HG03064 (cell line): ENCODE measurements around the gene EFHD2.
"Not testable (repeated sequence)": the region's sequence is repeated elsewhere in the genome, so short reads cannot be mapped to it uniquely, and the experiment has no call there.

Source experiments
- ATAC-seq: cut with Tn5 transposase; IDR thresholded peaks from one replicate; pipeline ENCODE4 v1.9.1; 2021; ENCODE audit warnings: low read depth; ENCODE audit not compliant: unreplicated experiment

Gene EFHD2

DNA sequence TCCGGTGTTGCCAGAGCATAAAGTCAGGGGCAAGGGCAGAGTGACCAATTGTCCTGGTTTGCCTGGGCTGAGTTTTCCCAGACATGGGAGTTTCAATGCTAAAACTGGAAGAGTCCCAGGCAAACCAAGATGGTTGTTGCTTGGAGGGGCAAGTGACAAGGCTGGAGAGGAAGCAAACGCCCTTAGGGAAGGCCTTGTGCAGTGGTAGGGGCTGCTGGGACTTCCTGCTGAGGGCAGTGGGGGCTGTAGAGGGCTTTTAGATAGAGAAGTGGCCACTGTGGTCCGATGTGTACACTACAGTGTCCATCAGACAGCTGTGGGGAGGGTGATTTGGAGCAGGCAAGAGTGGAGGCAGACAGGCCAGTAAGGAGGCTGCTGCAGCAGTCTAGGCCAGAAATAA, 39.9 kb downstream of the EFHD2 start:
- ATAC-seq: no peak

DNA sequence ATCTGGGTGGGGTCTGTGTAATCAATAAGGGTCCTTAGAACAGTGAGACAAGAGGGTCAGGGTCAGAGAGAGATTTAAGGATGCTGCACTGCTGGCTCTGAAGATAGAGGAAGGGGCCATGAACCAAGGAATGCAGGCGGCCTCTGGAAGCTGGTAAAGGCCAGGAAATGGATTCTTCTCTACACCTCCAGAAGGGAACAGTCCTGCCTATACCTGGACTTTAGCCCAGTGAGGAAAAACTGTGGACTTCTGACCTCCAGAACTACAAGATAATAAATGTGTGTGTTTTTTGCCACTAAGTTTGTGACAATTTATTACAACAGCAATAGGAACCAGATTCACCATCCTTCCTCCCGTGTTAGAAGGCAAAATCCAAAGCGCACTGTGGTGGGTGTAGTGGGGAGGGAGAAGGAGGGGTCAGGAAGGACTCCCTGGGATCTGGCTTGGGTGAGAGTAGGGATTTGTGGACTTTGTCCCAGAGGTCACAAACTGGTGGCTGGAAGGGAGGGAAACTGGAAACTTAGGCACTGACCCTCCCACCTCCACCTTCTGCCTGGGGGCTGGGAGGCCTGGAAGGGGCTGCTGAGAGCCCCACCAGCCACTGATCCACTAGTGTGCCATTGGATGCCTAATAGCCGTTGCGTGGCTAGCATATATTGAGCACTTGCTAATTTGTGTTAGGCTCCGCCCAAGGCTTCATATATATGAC, 41.5 kb downstream of the EFHD2 start:
- ATAC-seq: no peak

DNA sequence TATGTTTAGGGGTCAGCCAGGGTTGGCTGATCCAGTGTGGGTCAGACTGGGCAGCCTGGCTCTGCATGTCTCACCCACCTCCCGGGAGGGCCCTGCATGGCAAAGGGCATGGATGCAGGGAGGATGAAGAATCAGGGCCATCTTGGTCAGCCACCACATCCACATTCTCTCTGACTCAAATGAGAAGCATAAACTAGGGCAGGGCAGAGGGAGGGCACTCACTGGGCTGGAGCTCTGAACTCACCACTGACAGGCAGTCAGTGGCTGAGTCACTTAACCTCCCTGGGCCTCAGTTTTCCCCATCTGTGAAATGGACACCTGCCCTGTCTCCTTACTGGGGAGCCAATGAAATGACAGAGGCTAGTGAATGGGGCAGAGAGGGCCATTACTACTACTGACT, 42.5 kb downstream of the EFHD2 start:
- ATAC-seq: no peak

DNA sequence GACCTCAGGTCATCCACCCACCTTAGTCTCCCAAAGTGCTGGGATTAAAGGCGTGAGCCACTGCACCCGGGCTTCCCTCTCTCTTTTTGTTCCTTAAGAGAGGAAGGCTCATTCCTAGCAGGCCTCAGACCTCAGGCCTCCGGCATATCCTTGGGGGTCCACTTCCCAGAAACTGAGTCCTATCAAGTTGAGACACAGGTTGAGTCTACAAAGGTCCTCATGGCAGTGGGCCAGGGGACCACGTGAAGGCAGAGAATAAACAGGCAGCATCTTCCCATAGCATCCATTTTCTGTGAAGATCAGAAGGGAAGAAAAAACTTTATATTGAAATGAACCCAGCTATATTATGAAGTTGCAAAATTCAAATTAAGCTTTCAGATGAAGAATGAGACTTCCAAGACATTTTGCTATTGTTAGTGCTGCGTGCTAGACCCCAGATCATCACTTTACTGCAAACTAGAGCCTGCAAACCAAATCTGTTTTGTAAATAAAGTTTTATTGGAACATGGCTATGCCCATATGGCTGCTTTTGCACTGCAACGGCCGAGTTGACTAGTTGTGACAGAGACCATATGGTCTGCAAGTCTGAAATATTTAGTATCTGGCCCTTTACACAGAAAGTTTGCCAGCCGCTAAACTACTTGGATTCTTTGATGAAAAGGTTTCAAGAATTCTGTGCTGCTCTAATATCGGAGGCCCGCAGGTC, 43.3 kb downstream of the EFHD2 start:
- ATAC-seq: no peak

DNA sequence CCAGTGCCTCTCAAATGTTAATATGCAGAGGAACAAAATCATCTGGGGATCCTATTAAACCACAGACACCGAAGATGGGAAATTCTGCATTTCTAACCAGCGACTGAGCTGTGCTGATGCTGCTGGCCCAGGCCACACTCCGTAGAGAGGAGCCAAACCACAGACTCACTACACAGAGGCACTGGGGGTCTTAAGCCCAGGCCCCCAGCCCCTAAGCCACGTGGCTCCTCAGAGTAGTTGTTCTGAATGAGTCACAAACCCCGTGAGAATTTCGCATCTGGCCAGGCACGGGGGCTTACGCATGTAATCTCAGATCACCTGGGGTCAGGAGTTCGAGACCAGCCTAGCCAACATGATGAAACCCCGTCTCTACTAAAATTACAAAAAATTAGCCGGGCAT, 44.0 kb downstream of the EFHD2 start:
- no peak for ATAC-seq

DNA sequence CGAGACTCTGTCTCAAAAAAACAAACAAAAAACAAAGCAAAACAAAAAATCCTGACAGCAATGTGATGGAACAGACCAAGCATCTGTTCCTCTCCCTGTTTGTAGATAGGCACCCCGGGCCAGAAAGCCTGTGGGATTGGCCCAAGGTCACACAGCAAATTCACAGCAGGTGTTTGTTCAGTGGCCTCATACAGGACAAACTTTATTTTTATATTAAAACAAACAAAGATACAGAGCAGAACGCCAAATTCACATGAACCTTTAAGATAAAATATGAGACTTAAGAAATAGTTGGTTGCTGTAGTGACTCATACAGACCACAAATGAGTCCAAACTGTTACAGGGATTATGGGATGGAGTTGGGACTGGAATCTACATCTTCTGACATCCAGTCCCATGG, 44.6 kb downstream of the EFHD2 start:
- ATAC-seq: no peak

DNA sequence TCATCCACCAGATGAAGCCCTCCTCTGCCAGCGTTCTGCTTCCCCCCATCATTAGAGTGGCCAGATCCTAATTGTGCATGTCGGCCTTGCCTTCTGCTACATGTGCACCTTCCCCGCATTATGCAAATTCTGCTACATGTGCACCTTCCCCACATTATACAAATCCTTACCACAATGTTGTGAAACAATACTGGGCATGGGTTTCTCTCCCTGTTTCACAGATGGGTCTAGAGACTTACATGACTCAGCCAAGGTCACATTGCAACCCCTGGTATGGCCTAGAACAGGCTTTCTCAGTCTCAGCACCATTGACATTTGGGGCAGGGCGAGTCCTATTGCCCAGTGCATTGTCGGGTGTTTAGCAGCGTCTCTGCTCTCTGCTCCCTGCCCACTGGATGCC, 45.8 kb downstream of the EFHD2 start:
- no peak for ATAC-seq

DNA sequence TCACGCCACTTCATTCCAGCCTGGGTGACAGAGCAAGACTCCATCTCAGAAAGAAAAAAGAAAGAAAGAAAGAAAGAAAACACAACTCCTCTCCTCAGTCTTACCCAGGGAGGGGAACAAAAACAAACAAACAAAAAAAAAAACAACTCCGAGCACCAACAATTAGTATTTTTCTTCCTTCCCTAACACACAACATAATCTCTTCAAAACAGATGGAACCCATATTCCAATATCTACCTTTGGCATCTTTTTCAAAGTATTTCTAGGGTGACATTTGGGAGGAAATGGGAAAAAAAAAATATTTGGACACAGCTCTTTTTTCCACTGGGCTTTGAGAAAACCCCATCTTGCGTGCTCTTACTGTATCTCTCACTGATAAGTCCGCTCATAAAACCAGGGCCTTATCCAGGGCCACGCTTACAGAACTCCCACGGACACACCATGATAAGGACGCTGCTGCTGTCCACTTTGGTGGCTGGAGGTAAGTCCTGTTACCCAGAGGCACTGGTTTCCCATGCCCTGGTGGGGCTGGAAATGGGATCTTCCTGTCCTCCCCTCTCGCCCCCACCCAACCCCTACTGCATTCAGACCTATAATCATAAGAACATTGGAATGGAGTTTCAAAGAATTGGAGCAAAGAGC, 46.7 kb downstream of the EFHD2 start, which contains the start of gene CELA2A:
TSS of gene CELA2A (plus strand) at position 420 of the 642 bp plus-strand sequence. CDS start at position 442, 22 bp downstream.
- ATAC-seq: no peak

DNA sequence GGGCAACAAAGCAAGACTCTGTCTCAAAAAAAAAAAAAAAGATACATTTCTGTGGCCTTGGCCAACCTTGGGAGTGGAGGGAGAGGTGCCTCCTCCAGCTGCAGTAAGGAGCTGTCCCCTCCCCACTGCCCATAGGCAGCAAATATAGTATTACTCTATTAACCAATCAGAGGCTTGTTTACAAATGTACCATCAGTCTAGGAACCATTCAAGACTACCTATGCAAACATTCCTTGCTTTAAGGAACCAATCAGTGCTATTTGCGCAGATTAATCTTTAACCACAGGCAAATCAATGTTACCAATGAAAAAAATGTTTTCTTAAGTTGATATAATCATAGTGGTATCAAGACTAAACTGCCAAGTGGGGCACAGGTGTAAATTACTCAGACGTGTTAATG, 47.9 kb downstream of the EFHD2 start:
- ATAC-seq: no peak

DNA sequence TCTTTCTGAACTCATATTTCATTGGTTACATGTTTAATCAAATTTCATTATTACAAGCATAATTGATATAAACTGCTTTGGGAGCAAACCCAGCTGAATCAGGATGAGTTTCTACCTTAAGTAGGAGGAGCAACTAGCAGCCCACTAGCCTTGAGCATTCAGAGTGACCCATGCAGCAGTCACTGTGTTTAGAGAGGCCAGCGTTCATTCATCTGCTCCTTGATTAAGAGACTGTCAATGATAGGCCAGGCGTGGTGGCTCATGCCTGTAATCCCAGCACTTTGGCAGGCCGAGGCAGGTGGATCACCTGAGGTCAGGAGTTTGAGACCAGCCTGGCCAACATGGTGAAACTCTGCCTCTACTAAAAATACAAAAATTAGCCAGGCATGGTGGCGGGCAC, 48.7 kb downstream of the EFHD2 start:
- ATAC-seq: not testable (repeated sequence)

DNA sequence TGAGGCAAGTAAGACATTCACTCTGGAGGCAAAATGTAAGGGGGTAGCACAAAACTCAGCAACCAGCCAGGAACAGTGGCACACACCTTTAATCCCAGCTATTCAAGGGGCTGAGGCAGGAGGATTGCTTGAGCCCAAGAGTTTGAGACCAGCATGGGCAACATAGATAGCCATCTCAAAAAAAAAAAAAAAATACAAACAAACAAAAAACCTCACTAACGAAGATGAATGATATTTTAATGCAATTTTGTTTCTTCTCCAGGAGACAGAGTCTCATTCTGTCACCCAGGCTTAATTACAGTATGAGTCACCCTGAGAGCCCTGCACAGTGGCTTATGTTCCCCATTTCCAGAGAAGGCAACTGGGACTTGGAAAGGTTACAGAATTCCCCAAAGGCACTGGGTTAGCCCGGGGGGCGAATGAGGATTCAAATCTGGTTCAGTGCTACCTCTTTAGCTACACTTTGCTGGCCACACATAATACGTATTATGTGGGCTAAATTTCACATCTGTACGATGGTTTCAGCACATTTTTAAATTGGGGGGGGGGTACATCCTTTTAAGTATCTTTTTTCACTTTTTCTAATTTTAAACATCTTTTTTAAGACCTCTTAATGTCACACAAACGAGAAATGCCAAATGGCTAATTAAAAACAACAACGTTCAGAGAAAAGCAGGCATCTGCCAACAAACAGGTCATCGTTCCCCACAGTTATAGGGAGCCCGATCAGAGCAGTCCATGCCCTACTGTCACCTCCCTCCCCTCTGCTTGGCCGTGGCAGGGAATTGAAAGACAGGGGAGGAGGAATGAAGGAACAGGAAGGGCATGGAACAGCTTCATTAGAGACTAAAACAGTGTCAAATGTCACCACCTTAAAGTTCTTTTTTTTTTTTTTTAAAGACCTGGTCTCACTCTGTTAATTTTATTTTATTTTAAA, 50.4 kb downstream of the EFHD2 start:
- ATAC-seq: no peak

DNA sequence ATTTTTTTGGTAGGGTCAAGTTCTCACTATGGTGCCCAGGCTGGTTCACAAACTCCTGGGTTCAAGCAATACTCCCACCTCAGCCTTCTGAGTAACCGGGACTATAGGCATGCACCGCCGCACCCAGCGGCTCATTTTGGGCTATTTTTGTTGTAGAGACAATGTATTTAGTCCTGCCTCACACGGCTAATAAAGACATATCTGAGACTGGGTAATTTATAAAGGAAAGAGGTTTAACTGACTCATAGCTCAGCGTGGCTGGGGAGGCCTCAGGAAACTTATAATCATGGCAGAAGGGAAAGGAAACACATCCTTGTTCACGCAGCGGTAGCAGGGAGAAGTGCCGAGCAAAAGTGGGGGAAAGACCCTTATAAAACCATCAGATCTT, 51.0 kb downstream of the EFHD2 start:
- no peak for ATAC-seq

DNA sequence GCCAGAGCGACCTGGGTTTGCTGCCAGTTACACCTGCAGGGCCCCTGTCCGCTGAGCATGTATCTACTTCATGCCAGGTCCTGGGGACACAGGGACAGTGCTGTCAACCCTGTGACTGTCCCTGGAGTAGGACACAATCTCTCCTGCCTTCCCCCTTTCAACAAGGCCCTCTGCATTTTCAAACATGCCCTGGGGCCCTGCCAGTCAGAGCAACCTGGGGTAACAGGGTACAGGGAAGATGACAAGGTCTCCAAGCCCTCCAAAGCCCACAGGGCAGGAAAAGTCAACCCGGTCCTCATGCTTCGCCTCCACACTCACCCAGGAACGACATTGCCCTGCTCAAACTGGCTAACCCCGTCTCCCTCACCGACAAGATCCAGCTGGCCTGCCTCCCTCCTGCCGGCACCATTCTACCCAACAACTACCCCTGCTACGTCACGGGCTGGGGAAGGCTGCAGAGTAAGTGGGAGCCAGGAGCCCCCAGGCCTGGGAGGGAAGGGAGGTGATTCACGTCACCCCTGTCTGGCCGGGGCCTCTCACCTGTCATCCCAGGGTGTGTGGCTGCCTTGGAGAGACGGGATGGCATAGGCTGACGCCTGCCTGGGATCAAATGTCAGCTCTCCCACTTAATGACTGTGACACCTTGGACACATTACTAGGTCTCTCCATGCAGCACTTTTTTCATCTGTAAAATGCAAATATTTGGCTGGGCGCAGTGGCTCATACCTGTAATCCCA, 53.5 kb downstream of the EFHD2 start:
- ATAC-seq: not testable (repeated sequence)

DNA sequence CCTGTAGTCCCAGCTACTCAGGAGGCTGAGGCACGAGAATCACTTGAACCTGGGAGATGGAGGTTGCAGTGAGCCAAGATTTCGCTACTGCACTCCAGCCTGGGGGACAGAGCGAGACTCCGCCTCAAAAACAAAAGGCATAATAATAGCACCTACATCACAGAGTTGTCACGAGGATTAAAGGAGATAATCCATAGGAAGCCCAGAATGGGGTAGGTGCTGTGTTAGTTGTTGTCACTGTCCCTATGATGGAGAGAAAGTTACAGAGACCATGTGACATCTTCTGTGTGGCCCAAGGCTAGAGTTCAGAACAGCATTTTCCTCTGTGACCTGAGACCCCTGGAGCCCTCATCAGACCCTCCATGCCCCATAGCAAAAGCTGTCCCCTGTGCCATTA, 54.2 kb downstream of the EFHD2 start:
- ATAC-seq: not testable (repeated sequence)

DNA sequence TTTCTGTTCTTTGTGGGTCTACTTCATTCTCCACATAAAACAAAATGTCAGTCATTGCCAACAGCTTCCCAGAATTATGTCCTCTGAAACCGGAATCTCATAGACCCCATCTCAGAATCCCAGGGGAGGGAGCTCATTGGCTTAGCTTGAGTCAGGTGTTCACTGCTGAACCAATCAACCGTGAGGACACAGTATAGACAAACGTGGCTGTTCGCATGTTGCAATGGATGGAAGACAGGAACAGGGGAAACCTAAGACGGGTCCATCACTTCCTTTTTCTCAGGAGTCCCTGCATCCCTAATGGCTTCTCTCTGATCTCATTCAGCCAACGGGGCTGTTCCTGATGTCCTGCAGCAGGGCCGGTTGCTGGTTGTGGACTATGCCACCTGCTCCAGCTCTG, 56.0 kb downstream of the EFHD2 start:
- ATAC-seq: no peak

DNA sequence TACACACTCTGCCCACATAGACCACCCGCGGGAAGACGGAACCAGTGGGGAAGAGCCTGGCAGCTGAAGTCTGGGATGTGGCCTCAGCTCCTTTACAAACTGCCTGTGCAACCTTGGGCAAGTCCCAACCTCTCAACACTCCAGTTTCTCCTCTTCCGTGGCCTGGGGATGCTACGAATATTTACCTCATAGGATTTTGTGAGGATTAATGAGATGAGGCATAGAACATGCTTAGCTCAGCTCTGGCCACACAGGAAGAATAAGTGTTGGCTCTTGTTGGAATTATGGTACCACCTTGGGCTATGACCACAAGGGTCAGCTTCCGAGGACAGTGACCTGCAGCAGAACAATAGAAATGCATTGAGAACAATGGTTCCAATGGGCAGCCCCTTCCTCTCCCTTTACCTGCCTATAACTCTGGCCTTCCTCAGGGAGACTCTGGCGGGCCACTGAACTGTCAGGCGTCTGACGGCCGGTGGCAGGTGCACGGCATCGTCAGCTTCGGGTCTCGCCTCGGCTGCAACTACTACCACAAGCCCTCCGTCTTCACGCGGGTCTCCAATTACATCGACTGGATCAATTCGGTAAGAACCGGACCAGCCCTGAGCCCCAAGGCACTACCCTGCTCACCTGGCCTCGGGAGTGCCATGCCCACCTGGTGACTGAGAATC, 57.4 kb downstream of the EFHD2 start:
- ATAC-seq: not testable (repeated sequence)

DNA sequence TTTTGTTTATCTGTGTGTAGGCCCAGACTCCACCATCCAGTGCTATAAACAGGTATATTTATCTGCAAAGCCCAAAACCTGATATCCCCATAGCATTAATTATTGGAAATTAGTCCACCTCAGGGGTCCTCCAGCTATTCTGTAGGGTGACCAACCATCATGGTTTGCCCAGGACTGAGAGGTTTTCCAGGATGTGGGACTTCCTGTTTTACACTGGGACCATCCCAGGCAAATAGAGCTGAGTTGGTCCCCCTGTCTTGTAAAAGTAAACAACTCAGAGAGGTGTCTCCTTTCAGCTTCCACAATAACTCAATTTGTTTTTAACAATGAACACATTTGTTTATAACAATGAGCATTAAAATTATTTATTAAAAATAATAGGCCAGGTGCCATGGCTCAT, 58.5 kb downstream of the EFHD2 start:
- no peak for ATAC-seq

DNA sequence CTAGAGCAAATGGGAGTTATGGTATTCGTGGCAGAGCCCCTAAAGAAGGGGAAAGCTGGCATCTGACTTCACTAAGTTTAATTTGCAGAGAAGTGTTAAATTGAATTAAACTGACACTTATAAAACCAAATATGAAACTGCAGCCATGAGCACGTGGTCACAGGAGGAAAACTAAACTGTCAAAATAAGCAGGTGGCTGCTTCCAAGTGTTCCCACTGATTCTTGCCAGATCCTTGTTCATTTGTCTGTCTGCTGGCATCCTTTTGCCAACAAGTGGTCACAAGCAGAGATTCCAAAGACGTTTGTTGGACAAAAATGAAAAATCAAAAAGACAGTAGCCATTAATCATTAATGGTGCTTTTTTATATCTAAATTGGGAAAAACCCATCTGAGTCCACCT, 59.7 kb downstream of the EFHD2 start:
- ATAC-seq: no peak

DNA sequence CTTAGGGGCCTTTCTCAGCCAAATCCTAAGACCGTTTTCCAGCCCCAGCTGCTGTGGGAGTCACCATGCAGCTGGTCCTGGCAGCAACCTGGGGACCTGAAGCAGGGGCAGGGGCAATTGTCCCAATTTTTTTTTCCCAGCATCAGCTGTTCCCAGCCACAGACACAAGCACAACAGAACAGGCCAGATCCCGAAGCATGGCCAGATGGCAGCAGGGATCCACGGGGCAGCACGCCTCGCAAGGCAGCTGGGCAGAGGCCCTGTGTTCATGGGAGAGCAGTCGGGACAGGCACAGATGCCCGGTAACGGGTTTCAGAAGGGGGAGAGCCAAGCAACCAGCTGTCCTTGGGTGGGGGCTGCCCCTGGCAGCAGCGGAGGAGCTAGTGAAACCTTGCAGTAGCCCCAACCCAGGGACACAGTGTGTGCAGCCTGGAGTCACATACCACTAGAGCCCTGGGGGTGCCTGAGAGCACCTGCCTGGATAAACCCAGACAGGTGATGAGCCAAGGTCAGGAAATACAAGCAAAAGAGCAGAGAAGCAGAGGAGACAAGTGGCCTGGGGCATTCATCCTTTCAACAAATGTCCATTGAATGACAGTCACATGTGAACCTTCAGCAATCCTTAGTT, 60.2 kb downstream of the EFHD2 start:
- ATAC-seq: not testable (repeated sequence)
